BLaER1 treated with 17β-estradiol and CSF1 and Interleukin-3, amounts not matched to agents 10 nM and 100 nM (cell line): Measurements from ENCODE around the gene SOCS3.
A peak's percentile ranks its signal among the peaks of the same experiment; 100 is the strongest.

ENCODE experiments used
- H3K27ac ChIP-seq, 11 experiments: shearing (Covaris generic); formaldehyde crosslinking; 2 replicates each; pipeline ENCODE4 v1.8.1; 2022
- H3K27me3 ChIP-seq, 11 experiments: shearing (Covaris generic); formaldehyde crosslinking; 2 replicates each; pipeline ENCODE4 v1.8.1; 2022
- H3K36me3 ChIP-seq, 11 experiments: shearing (Covaris generic); formaldehyde crosslinking; 2 replicates each; pipeline ENCODE4 v1.8.1; 2022
- H3K4me1 ChIP-seq, 10 experiments: shearing (Covaris generic); formaldehyde crosslinking; 2 replicates each; pipeline ENCODE4 v1.8.1; 2022
- H3K4me2 ChIP-seq, 11 experiments: shearing (Covaris generic); formaldehyde crosslinking; 2 replicates each; pipeline ENCODE4 v1.8.1; 2022
- H3K4me3 ChIP-seq, 10 experiments: shearing (Covaris generic); formaldehyde crosslinking; 2 replicates each; pipeline ENCODE4 v1.8.1; 2022
- H3K9ac ChIP-seq, 11 experiments: shearing (Covaris generic); formaldehyde crosslinking; 2 replicates each; pipeline ENCODE4 v1.8.1; 2022
- H3K9me3 ChIP-seq, 11 experiments: shearing (Covaris generic); formaldehyde crosslinking; replicated peaks in 1 of 11; 2 replicates each; pipeline ENCODE4 v1.8.1; 2022
- H4K20me1 ChIP-seq, 11 experiments: shearing (Covaris generic); formaldehyde crosslinking; 2 replicates each; pipeline ENCODE4 v1.8.1; 2022
- Cebpa-rat ChIP-seq, 11 experiments: shearing (Covaris generic); IDR thresholded peaks; 2 replicates each; pipeline ENCODE4 v1.8.1; 2022

SOCS3 gene

DNA sequence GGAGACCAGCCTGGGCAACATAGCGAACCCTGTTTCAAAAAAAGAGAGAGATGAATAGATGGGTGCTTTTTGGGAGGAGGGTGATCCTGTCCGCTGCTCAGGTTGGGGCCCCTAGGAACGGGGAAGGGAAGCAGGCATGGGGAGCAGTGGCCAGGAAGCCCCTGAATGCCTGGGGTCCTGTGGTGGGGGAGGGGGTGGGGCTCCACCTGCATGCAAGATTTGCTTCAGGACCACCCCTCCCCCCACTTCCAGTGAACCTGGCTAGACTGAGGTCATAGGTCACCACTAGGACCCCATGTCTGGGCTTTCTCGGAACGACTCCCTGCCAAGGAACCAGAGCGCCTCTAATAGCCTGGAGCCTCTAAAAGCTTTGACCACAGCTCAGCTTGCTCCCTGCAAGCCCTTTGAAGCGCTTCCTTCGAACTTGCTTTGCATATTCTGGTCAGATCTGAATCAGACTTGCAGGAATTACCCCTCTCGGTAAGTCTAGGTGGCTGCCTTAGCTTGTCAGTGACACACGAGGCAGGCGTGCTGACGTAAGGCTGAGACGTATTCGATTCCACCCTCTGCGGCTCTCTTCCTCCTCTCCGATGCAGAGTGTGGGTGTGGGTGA lies 3.7 kb downstream of the SOCS3 start:
- TF ChIP-seq Cebpa-rat (IDR thresholded peaks at IDR 0.05) = no peak
- Histone ChIP-seq H3K27ac (peak overlapping the region in 3 of 11 experiments; percentile 75 to 81 (median 81); a peak in 5 of 22 replicates), H3K36me3 (peaks cover 0 to 46% (median 0%) of the 10 kb centered on the region in 11 experiments; a peak in 11 of 22 replicates), H4K20me1 (peaks cover 23 to 65% (median 38%) of the 10 kb centered on the region in 11 experiments), H3K4me2 (peak overlapping the region in 10 of 11 experiments; percentile 11 to 100 (median 70); a peak in 16 of 22 replicates), H3K9ac (peak overlapping the region in 3 of 11 experiments; percentile 54 to 81 (median 56); a peak in 4 of 22 replicates), H3K4me3 (peak overlapping the region in 4 of 10 experiments; percentile 25 to 100 (median 66); a peak in 6 of 20 replicates), H3K27me3 (peaks cover 0 to 81% (median 70%) of the 10 kb centered on the region in 11 experiments; a peak in 18 of 22 replicates), H3K9me3 (peaks cover 0 to 24% (median 0%) of the 10 kb centered on the region in 11 experiments; a peak in 6 of 22 replicates), H3K4me1 (peaks cover 36 to 92% (median 69%) of the 10 kb centered on the region in 10 experiments)

GRCh38 chr17:78355701-78356100 lies 4.2 kb downstream of the SOCS3 start:
- peak overlapping the region in 4 of 10 experiments; percentile 25 to 100 (median 66); a peak in 6 of 20 replicates for H3K4me3 ChIP-seq
- peaks cover 41 to 92% (median 72%) of the 10 kb centered on the region in 10 experiments for H3K4me1 ChIP-seq
- peaks cover 0 to 25% (median 0%) of the 10 kb centered on the region in 11 experiments; a peak in 7 of 22 replicates for H3K9me3 ChIP-seq
- peak overlapping the region in 10 of 11 experiments; percentile 11 to 100 (median 70); a peak in 14 of 22 replicates for H3K4me2 ChIP-seq
- peak overlapping the region in 3 of 11 experiments; percentile 54 to 81 (median 56); a peak in 6 of 22 replicates for H3K9ac ChIP-seq
- H3K27ac ChIP-seq = peak overlapping the region in 3 of 11 experiments; percentile 75 to 81 (median 81); a peak in 6 of 22 replicates
- H3K27me3 ChIP-seq = peaks cover 0 to 78% (median 70%) of the 10 kb centered on the region in 11 experiments; a peak in 18 of 22 replicates
- H4K20me1 ChIP-seq = peaks cover 23 to 65% (median 38%) of the 10 kb centered on the region in 11 experiments
- no peak for TF ChIP-seq Cebpa-rat (IDR thresholded peaks at IDR 0.05)
- peaks cover 0 to 46% (median 0%) of the 10 kb centered on the region in 11 experiments; a peak in 11 of 22 replicates for H3K36me3 ChIP-seq

GRCh38 chr17:78355045-78355641 lies 4.7 kb downstream of the SOCS3 start:
- Histone ChIP-seq H3K27ac (peak overlapping the region in 3 of 11 experiments; percentile 75 to 81 (median 81); a peak in 6 of 22 replicates), H3K27me3 (peaks cover 0 to 73% (median 66%) of the 10 kb centered on the region in 11 experiments; a peak in 18 of 22 replicates), H3K36me3 (peaks cover 0 to 46% (median 0%) of the 10 kb centered on the region in 11 experiments; a peak in 11 of 22 replicates), H3K4me3 (peak overlapping the region in 4 of 10 experiments; percentile 25 to 100 (median 66); a peak in 3 of 20 replicates), H3K9ac (peak overlapping the region in 4 of 11 experiments; percentile 25 to 81 (median 65); a peak in 7 of 22 replicates), H3K4me2 (peak overlapping the region in 5 of 11 experiments; percentile 92 to 100 (median 98); a peak in 10 of 22 replicates), H3K4me1 (peaks cover 42 to 94% (median 75%) of the 10 kb centered on the region in 10 experiments), H3K9me3 (peaks cover 0 to 25% (median 0%) of the 10 kb centered on the region in 11 experiments; a peak in 7 of 22 replicates), H4K20me1 (peaks cover 23 to 65% (median 38%) of the 10 kb centered on the region in 11 experiments)
- no peak for TF ChIP-seq Cebpa-rat (IDR thresholded peaks at IDR 0.05)

- H3K4me2 ChIP-seq = peak overlapping the region in 10 of 11 experiments; percentile 92 to 100 (median 96); a peak in 17 of 22 replicates
- H3K9me3 ChIP-seq = peaks cover 0 to 18% (median 0%) of the 10 kb centered on the region in 11 experiments; a peak in 7 of 22 replicates
- peaks cover 40 to 95% (median 78%) of the 10 kb centered on the region in 10 experiments for H3K4me1 ChIP-seq
- peak overlapping the region in 4 of 10 experiments; percentile 50 to 69 (median 58); a peak in 5 of 20 replicates for H3K4me3 ChIP-seq
- H3K36me3 ChIP-seq = peaks cover 0 to 39% (median 0%) of the 10 kb centered on the region in 11 experiments; a peak in 11 of 22 replicates
- peak overlapping the region in 4 of 11 experiments; percentile 57 to 81 (median 78); a peak in 7 of 22 replicates for H3K27ac ChIP-seq
- H4K20me1 ChIP-seq = peaks cover 13 to 55% (median 29%) of the 10 kb centered on the region in 11 experiments; a peak in 21 of 22 replicates
- peaks cover 0 to 60% (median 53%) of the 10 kb centered on the region in 11 experiments; a peak in 18 of 22 replicates for H3K27me3 ChIP-seq
- H3K9ac ChIP-seq = peak overlapping the region in 4 of 11 experiments; percentile 25 to 81 (median 78); a peak in 8 of 22 replicates
- no peak for TF ChIP-seq Cebpa-rat (IDR thresholded peaks at IDR 0.05)
Observed at GRCh38 chr17:78353834-78354233, 6.0 kb downstream of the SOCS3 start.

DNA sequence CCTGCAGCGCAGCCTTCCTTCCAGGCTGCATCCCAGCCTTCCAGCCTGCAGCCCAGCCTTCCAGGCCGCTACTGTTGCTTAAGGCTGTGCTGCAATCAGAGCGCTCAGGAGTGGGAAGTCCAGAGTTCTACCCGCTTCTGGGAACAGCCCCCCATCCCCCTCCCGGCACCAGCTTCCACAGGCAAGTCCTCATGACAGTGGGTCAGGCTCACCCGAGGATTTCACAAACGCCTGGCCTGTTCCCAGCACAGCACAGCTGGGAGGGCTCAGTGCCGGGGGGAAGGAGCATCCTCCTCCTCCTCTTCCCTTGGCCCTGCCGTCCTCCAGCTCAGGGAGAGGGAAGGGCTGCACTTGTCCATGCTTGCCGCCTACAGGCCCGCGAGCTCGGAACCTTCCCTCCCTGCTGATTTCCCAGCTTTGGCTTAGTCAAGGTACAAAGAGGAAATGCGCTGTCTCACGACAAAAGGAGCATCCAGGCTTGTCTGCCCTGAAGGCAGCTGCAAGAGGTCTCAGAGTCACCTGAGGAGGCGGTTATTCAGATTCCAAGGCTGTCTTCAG lies 8.3 kb downstream of the SOCS3 start:
- Histone ChIP-seq H4K20me1 (peaks cover 0 to 32% (median 10%) of the 10 kb centered on the region in 11 experiments; a peak in 9 of 22 replicates), H3K4me2 (peak overlapping the region; percentile 92 to 100 (median 96)), H3K9ac (peak overlapping the region in 4 of 11 experiments; percentile 59 to 81 (median 78); a peak in 3 of 22 replicates), H3K36me3 (peaks cover 0 to 17% (median 0%) of the 10 kb centered on the region in 11 experiments; a peak in 8 of 22 replicates), H3K4me1 (peaks cover 40 to 97% (median 72%) of the 10 kb centered on the region in 10 experiments), H3K27me3 (peaks cover 0 to 37% (median 31%) of the 10 kb centered on the region in 11 experiments; a peak in 15 of 22 replicates), H3K4me3 (0 out of 20 replicates have a peak overlapping the region, but pooled peaks of 1 of the 10 experiments have one; percentile 59), H3K9me3 (peaks cover 0 to 8% (median 0%) of the 10 kb centered on the region in 11 experiments; a peak in 3 of 22 replicates), H3K27ac (peak overlapping the region in 7 of 11 experiments; percentile 8 to 81 (median 36); a peak in 7 of 22 replicates)
- no peak; a peak in 1 of 22 replicates for TF ChIP-seq Cebpa-rat (IDR thresholded peaks at IDR 0.05)

- Histone ChIP-seq H3K9me3 (peaks cover 0 to 8% (median 0%) of the 10 kb centered on the region in 11 experiments; a peak in 3 of 22 replicates), H3K4me1 (peaks cover 39 to 97% (median 60%) of the 10 kb centered on the region in 10 experiments), H3K4me2 (peak overlapping the region; percentile 92 to 100 (median 96)), H3K27ac (peak overlapping the region in 9 of 11 experiments; percentile 1 to 76 (median 30); a peak in 11 of 22 replicates), H3K36me3 (peaks cover 0 to 3% (median 0%) of the 10 kb centered on the region in 11 experiments; a peak in 1 of 22 replicates), H3K4me3 (no peak overlapping the region), H3K9ac (peak overlapping the region in 2 of 11 experiments; percentile 57 to 61; a peak in 2 of 22 replicates), H3K27me3 (peaks cover 0 to 23% (median 18%) of the 10 kb centered on the region in 11 experiments; a peak in 13 of 22 replicates), H4K20me1 (peaks cover 0 to 17% (median 0%) of the 10 kb centered on the region in 11 experiments; a peak in 6 of 22 replicates)
- no peak for TF ChIP-seq Cebpa-rat (IDR thresholded peaks at IDR 0.05)
Observed at GRCh38 chr17:78349891-78350642, 9.8 kb downstream of the SOCS3 start.
